Esophagus muscularis mucosa (tissue), 4 donors: ENCODE results near the gene BIRC6. TPM values are rescaled to one million over a fixed set of nuclear protein-coding genes. Genes with fewer than 3 reads are reported as not detected.

Experiments
- DNase-seq: peaks from one replicate; pipeline ENCODE4 v3.0.0-alpha.2; 2017; ENCODE audit errors: extremely low spot score
- H3K27ac ChIP-seq, 4 donors: fragments of 200-600 bp; sonication (generic); replicated peaks in 1 of 4; 1 replicate in 3 of 4; 2 replicates in 1 of 4; pipeline ENCODE4 v1.5.1; 2016 to 2019; ENCODE audit warnings: mild to moderate bottlenecking in 1 of 4
- H3K27me3 ChIP-seq, 4 donors: fragments of 200-600 bp; sonication (generic); one replicate each; pipeline versions ENCODE4 v1.5.1 to v1.6.0; 2016 to 2019
- H3K36me3 ChIP-seq, 4 donors: fragments of 200-600 bp; sonication (generic); one replicate each; pipeline ENCODE4 v1.5.1; 2016 to 2019
- H3K4me1 ChIP-seq, 4 donors: fragments of 200-600 bp; sonication (generic); one replicate each; pipeline ENCODE4 v1.5.1; 2016 to 2019
- H3K4me3 ChIP-seq, 4 donors: fragments of 200-600 bp; sonication (generic); 1 replicate in 2 of 4; 2 replicates in 2 of 4; pipeline ENCODE4 v1.5.1; 2016 to 2019; ENCODE audit warnings: mild to moderate bottlenecking in 4 of 4, moderate library complexity in 1 of 4
- H3K9me3 ChIP-seq, 4 donors: fragments of 200-600 bp; sonication (generic); 1 replicate in 3 of 4; 2 replicates in 1 of 4; pipeline ENCODE4 v1.5.1; 2016 to 2019
- EP300 ChIP-seq: sonication (generic); formaldehyde crosslinking; IDR thresholded peaks from one replicate; pipeline ENCODE4 v1.6.1; 2017; ENCODE audit warnings: antibody characterized with exemption
- POLR2A ChIP-seq: fragments of 450-650 bp; IDR thresholded peaks from one replicate; pipeline ENCODE4 v1.6.1; 2017; ENCODE audit warnings: antibody characterized with exemption, moderate library complexity, mild to moderate bottlenecking, low read depth
- POLR2AphosphoS5 ChIP-seq, 2 donors: sonication (generic); formaldehyde crosslinking; IDR thresholded peaks; one replicate each; pipeline ENCODE4 v1.6.1; 2017; ENCODE audit warnings: antibody characterized with exemption in 2 of 2
- WGBS: methylation state at CpG from one replicate; pipeline ENCODE4 v1.1.5; 2018; 5-methylcytosine and 5-hydroxymethylcytosine counted together
- intact Hi-C: fragments of 100-400 bp; cut with DNase I; formaldehyde crosslinking; loops from one replicate; pipeline ENCODE4 v1.15.1; 2023
- small RNA-seq, 3 donors: library from RNA; depleted of rRNA; stranded (forward); fragments of <200 nt; gene quantifications; one replicate each; pipeline ENCODE3, GENCODE V24; 2016
- total RNA-seq, 4 donors: library from RNA; depleted of rRNA; stranded (reverse); fragments of >200 nt; gene quantifications; one replicate each; pipeline versions ENCODE4 v1.1.0 to v1.2.1, GENCODE V29; 2016
- TF ChIP-seq, protein P1 (sequence below), 3 experiments: fragments of 200-600 bp in 2 of 3; fragments of 450-650 bp in 1 of 3; sonication (generic) in 2 of 3; IDR thresholded peaks; one replicate each; pipeline ENCODE4 v1.5.1; 2017 to 2019; ENCODE audit warnings: antibody characterized with exemption in 3 of 3, mild to moderate bottlenecking in 2 of 3, moderate library complexity in 1 of 3

Gene BIRC6
- total RNA-seq, 4 donors from 2014 or later: 74.2 to 103 (median 79.8) TPM

DNA sequence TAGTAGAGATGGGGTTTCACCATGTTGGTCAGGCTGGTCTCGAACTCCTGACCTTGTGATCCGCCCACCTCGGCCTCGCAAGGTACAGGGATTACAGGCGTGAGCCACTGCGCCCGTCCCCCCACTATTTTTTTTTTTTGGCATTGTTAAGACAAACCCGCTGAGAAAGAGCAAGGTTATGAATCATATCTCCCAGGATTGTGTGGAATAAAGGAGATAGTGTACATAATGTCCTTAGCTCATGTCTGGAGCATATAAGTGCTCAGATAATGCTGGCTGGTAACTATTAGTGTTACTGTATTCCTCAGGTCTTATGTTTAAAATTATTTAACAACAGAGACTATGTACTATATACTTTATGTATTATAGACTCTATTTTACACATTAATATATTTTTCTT, 307.0 kb downstream of the BIRC6 start:
- no peak for DNase-seq
- peaks cover 0 to 18% (median 0%) of the 10 kb centered on the region in 4 donors for H3K36me3 ChIP-seq
- H3K4me3 ChIP-seq: no peak overlapping the region
- intact Hi-C loops: no loop called here
- 86% methylated on average over 8 of the region's 8 CpGs for WGBS
- TF ChIP-seq POLR2AphosphoS5 (IDR thresholded peaks at IDR 0.05) (no peak), EP300 (no peak)
- H3K4me1 ChIP-seq: no peaks in the 10 kb centered on the region
- no peaks in the 10 kb centered on the region for H3K27me3 ChIP-seq
- H3K27ac ChIP-seq: no peak overlapping the region
- no peaks in the 10 kb centered on the region for H3K9me3 ChIP-seq

DNA sequence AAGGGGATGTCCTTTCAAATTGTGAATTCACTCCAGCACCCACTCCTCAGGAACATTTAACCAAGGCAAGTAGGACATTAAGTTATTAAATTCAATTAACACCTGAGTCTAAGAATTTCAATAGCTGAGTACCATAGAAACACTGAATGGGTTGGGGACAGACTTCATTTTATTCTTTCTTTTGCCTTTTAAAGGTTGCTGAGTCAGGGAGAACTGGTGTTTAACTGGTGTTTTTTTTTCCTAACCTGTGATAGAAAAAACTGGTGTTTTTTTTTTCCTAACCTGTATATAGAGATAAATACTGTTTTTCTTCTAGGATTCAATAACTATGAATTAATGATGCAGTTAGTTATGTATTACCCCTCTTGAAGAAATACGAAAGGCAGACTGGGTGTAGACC, 309.9 kb downstream of the BIRC6 start:
- Histone ChIP-seq H3K4me3 (no peak overlapping the region), H3K36me3 (peaks cover 0 to 17% (median 3%) of the 10 kb centered on the region in 4 donors), H3K27me3 (no peaks in the 10 kb centered on the region), H3K27ac (no peak overlapping the region), H3K9me3 (no peaks in the 10 kb centered on the region), H3K4me1 (no peaks in the 10 kb centered on the region)
- DNase-seq: no peak
- TF ChIP-seq POLR2AphosphoS5 (IDR thresholded peaks at IDR 0.05) (no peak), EP300 (no peak)
- WGBS: 93% methylated on average over 1 of the region's 1 CpG
- intact Hi-C loops: no loop called here

DNA sequence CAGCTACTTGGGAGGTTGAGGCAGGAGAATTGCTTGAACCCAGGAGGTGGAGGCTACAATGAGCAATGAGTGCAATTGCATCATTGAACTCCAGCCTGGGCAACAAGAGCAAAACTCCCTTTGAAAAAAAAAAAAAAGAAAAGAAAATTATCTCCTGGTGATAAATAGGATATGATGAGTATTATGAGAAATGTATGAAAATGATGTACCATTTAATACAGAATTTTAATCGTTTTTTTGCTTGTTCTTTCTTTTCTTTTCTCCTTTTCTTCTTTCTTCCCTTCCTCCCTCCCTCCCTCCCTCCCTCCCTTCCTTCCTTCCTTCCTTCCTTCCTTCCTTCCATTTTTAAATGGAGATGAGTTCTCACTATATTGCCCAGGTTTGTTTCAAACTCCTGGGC, 311.4 kb downstream of the BIRC6 start:
- H3K27ac ChIP-seq: no peak overlapping the region
- H3K27me3 ChIP-seq: no peaks in the 10 kb centered on the region
- H3K36me3 ChIP-seq: peaks cover 0 to 31% (median 10%) of the 10 kb centered on the region in 4 donors
- H3K9me3 ChIP-seq: no peaks in the 10 kb centered on the region
- intact Hi-C loops: no loop called here
- 91% methylated on average over 1 of the region's 1 CpG for WGBS
- TF ChIP-seq, protein P1, sequence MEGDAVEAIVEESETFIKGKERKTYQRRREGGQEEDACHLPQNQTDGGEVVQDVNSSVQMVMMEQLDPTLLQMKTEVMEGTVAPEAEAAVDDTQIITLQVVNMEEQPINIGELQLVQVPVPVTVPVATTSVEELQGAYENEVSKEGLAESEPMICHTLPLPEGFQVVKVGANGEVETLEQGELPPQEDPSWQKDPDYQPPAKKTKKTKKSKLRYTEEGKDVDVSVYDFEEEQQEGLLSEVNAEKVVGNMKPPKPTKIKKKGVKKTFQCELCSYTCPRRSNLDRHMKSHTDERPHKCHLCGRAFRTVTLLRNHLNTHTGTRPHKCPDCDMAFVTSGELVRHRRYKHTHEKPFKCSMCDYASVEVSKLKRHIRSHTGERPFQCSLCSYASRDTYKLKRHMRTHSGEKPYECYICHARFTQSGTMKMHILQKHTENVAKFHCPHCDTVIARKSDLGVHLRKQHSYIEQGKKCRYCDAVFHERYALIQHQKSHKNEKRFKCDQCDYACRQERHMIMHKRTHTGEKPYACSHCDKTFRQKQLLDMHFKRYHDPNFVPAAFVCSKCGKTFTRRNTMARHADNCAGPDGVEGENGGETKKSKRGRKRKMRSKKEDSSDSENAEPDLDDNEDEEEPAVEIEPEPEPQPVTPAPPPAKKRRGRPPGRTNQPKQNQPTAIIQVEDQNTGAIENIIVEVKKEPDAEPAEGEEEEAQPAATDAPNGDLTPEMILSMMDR (IDR thresholded peaks at IDR 0.05): no peak
- TF ChIP-seq POLR2A (no peak), EP300 (no peak), POLR2AphosphoS5 (IDR thresholded peaks at IDR 0.05) (no peak)
- no peak for DNase-seq
- H3K4me1 ChIP-seq: no peaks in the 10 kb centered on the region
- no peak overlapping the region for H3K4me3 ChIP-seq

Small RNA genes within 50 kb of the gene (small RNA-seq; reads per million reads assigned to genes)
- gene MIR4765: 0 reads per million in 3 donors
- 0 reads per million in 3 donors for gene MIR558

Other genes with a start within 250 kb of the BIRC6 start
- 10 to 100 TPM; 12.9 to 16.9 (median 15.3) TPM for gene SLC30A6, start 191.2 kb upstream of the BIRC6 start, total RNA-seq
- 1 to 10 TPM in 1 of 4 donors, under 1 TPM in 3; 0.42 to 3.1 (median 0.70) TPM for gene NLRC4, start 92.1 kb upstream of the BIRC6 start, total RNA-seq
- gene YIPF4, start 79.1 kb upstream of the BIRC6 start, total RNA-seq: 10 to 100 TPM; 11.9 to 26.3 (median 21.3) TPM